Ovary (tissue), 10 donors: Measurements from ENCODE around the gene CYYR1. TPM values are rescaled to one million over a fixed set of nuclear protein-coding genes. Genes with fewer than 3 reads are reported as not detected.
A peak's percentile ranks its signal among the peaks of the same experiment; 100 is the strongest.

Experiments used
- DNase-seq, 5 donors: peaks; one replicate each; pipeline ENCODE4 v3.0.0-alpha.2; 2019 to 2020
- H3K27ac ChIP-seq, 2 donors: fragments of 200-600 bp; one replicate each; pipeline versions ENCODE4 v1.5.1 to v1.8.0; 2019 to 2022
- H3K27me3 ChIP-seq: fragments of 200-600 bp; one replicate; pipeline ENCODE4 v1.8.0; 2022
- H3K36me3 ChIP-seq: fragments of 200-600 bp; sonication (generic); one replicate; pipeline ENCODE4 v1.5.1; 2019
- H3K4me1 ChIP-seq: one replicate; pipeline ENCODE4 v1.8.1; 2013; ENCODE audit warnings: mild to moderate bottlenecking, moderate library complexity; ENCODE audit not compliant: insufficient read depth
- H3K4me3 ChIP-seq: fragments of 200-600 bp; sonication (generic); one replicate; pipeline ENCODE4 v1.5.1; 2017
- H3K9me3 ChIP-seq, 2 donors: fragments of 200-600 bp in 1 of 2; sonication (generic) in 1 of 2; one replicate each; pipeline versions ENCODE4 v1.5.1 to v1.8.1; 2013 to 2019; ENCODE audit warnings: mild to moderate bottlenecking in 1 of 2, moderate library complexity in 1 of 2
- EP300 ChIP-seq: sonication (generic); formaldehyde crosslinking; IDR thresholded peaks from one replicate; pipeline ENCODE4 v1.6.1; 2017; ENCODE audit warnings: antibody characterized with exemption
- POLR2A ChIP-seq: fragments of 450-650 bp; IDR thresholded peaks from one replicate; pipeline ENCODE4 v1.6.1; 2017; ENCODE audit warnings: antibody characterized with exemption, mild to moderate bottlenecking, moderate library complexity
- WGBS, 3 donors: extraction: QIAGEN DNeasy Blood & Tissue Kit in 1 of 3; methylation state at CpG; one replicate each; pipeline versions ENCODE4 v1.1.5 to v1.1.7; 2013 to 2017; 5-methylcytosine and 5-hydroxymethylcytosine counted together
- intact Hi-C, 4 donors: fragments of 100-400 bp; cut with DNase I; formaldehyde crosslinking; loops; one replicate each; pipeline versions ENCODE4 v1.11.0 to v1.15.1; 2022 to 2023
- long read RNA-seq, 3 donors: library from polyadenylated mRNA in 2 of 3; unstranded in 2 of 3; transcript quantifications; one replicate each; pipeline ENCODE4 v2.0.0 and lab custom pipeline, GENCODE V29; 2021 to 2026
- polyA plus RNA-seq, 2 donors: library from polyadenylated mRNA; stranded (reverse); fragments of 200-250 nt in 1 of 2; fragments of 350-450 nt in 1 of 2; fragmentation: Illumina TruSeq in 1 of 2; extraction: RNeasy Lipid Tissue Mini Kit (QIAGEN cat#74804) in 1 of 2; gene quantifications; one replicate each; pipeline ENCODE4 v1.2.3, GENCODE V29; 2013 to 2014
- total RNA-seq, 7 donors: library from RNA; depleted of rRNA in 2 of 7; stranded (reverse); fragments of >200 nt in 2 of 7; fragmentation: NEBNext Ultra II Directional in 3 of 7; extraction: Animal tissue kit (Norgen Biotek cat#: 25700) in 3 of 7; gene quantifications; one replicate each; pipeline versions ENCODE4 v1.1.0 to v1.2.4, GENCODE V29; 2016 to 2023
- TF ChIP-seq, protein P1 (sequence below), 3 donors: fragments of 450-650 bp in 2 of 3; fragments of 200-600 bp in 1 of 3; IDR thresholded peaks; one replicate each; pipeline versions ENCODE4 v1.5.1 to v1.8.0; 2016 to 2022; ENCODE audit warnings: antibody characterized with exemption in 3 of 3, mild to moderate bottlenecking in 1 of 3
- donor health status: DM: no; HTN: no; CAD: no; lungs with moderate emphysema.
- donor health status: DM: no; HTN: no; CAD: no.
- donor health status: Bipolar disorder and iron deficiency.
- donor health status: DM: yes; HTN: yes; CAD: no.
- donor health status: DM: no; HTN: no; CAD: no.
- donor health status: DM: yes; HTN: yes; CAD: no.

Gene CYYR1
- total RNA-seq (10 to 100 TPM in 2 of 7 donors, 1 to 10 TPM in 5; 2.4 to 15.3 (median 7.1) TPM), polyA plus RNA-seq (10 to 100 TPM; 16.0 to 23.4 TPM)
- long read RNA-seq, donor 1, transcript CYYR1-201 (4 exons, 3,101 nt), result major isoform, 8 of 16 reads
- long read RNA-seq, donor 1, partial matches to known transcripts, result 0 of 16 reads
- long read RNA-seq, donor 1, other reads (novel, unspliced or antisense), result 8 of 16 reads
- long read RNA-seq, donor 2, transcript CYYR1-201 (4 exons, 3,101 nt), result major isoform, 5 of 5 reads
- long read RNA-seq, donor 2, partial matches to known transcripts, result 0 of 5 reads
- long read RNA-seq, donor 2, other reads (novel, unspliced or antisense), result 0 of 5 reads
- long read RNA-seq, donor 3, transcript CYYR1-201 (4 exons, 3,101 nt), result major isoform, 10 of 27 reads
- long read RNA-seq, donor 3, partial matches to known transcripts, result 2 of 27 reads
- long read RNA-seq, donor 3, other reads (novel, unspliced or antisense), result 15 of 27 reads

DNA sequence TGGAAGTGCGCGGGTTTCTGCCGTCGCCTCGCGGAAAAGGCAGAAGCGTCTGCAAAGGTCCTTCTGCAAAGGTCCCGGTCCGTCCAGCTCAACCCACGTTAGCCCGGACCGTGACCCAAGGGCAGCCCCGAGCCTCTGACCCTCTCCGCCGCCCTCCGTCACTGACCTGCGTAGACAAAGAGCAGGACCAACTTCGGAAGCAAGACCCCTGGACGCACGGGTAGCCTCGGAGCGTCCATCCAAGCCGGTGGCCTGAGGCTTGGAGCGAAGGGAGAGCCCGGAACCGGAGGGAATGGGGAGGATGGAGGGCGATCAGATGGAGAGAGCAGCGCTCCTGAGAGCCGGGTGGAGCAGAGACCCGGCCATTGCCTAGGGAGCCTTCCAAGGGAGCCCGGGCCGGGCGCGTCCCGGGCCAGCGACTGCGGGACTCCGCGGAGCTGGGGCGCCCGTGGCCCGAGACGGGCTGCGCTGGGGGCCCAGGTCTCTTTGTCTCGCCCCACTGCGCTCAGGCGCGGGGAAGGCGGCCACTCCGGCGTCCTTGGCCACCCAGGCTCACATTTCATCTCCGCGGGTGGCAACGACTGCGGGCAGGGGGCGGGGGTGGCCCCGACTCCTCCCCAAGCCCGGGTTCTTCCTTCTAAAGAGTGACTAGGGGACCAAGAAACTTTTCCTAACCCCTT lies at the start of gene CYYR1:
TSS of gene CYYR1 (minus strand) at position 585 of the 680 bp plus-strand sequence. CDS start at position 239, 346 bp downstream.
- intact Hi-C loops, result no loop called here
- WGBS, 3 donors, result 1 to 3% (median 2%) methylated on average over 42 to 58 of the region's 58 CpGs
- peak in 1 of 5 donors; percentile 7 for DNase-seq

DNA sequence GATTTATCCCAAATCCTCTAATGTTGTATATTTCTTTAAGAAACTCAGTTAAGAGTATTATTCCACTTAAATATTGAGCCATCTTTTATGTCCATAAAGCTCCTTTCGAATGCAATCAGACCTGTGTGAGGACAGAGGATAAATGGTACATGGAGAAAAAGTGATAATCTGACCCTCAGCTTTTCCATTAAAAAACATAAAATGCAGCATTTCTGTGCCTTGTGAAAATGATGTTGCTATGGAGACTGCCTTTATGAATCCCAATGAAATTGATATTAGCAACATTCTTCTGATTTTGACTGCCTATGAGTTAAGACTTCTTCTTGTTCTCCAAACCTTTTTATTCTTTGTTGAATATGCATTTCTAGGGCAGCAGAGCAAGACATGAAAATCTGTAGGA lies 44.1 kb upstream of the CYYR1 start:
- no peaks in the 10 kb centered on the region for H3K27me3 ChIP-seq
- WGBS, 3 donors, result 0 to 47% (median 40%) methylated on average over 1 of the region's 1 CpG
- no peak overlapping the region for H3K4me3 ChIP-seq
- TF ChIP-seq EP300, result no peak
- no peak for TF ChIP-seq POLR2A
- TF ChIP-seq, protein P1, sequence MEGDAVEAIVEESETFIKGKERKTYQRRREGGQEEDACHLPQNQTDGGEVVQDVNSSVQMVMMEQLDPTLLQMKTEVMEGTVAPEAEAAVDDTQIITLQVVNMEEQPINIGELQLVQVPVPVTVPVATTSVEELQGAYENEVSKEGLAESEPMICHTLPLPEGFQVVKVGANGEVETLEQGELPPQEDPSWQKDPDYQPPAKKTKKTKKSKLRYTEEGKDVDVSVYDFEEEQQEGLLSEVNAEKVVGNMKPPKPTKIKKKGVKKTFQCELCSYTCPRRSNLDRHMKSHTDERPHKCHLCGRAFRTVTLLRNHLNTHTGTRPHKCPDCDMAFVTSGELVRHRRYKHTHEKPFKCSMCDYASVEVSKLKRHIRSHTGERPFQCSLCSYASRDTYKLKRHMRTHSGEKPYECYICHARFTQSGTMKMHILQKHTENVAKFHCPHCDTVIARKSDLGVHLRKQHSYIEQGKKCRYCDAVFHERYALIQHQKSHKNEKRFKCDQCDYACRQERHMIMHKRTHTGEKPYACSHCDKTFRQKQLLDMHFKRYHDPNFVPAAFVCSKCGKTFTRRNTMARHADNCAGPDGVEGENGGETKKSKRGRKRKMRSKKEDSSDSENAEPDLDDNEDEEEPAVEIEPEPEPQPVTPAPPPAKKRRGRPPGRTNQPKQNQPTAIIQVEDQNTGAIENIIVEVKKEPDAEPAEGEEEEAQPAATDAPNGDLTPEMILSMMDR (IDR thresholded peaks at IDR 0.05), result no peak
- H3K4me1 ChIP-seq, result no peaks in the 10 kb centered on the region
- no peak overlapping the region for H3K27ac ChIP-seq
- H3K36me3 ChIP-seq, result no peaks in the 10 kb centered on the region
- intact Hi-C loops, result no loop called here
- H3K9me3 ChIP-seq, result no peaks in the 10 kb centered on the region
- DNase-seq, result no peak

More for the DNA sequence above, at the start of gene CYYR1:
- TF ChIP-seq EP300 (no peak), POLR2A (no peak)
- TF ChIP-seq, protein P1 (IDR thresholded peaks at IDR 0.05), result no peak
- H3K4me3 ChIP-seq, result peak within 1 kb of the TSS; percentile 19
- peaks cover 0 to 5% of the 10 kb centered on the region in 2 donors for H3K9me3 ChIP-seq
- no peaks in the 10 kb centered on the region for H3K36me3 ChIP-seq
- H3K4me1 ChIP-seq, result no peaks in the 10 kb centered on the region
- H3K27ac ChIP-seq, result no peak within 1 kb of the TSS
- no peaks in the 10 kb centered on the region for H3K27me3 ChIP-seq

- Histone ChIP-seq H3K27me3 (no peaks in the 10 kb centered on the region), H3K27ac (no peak overlapping the region), H3K36me3 (no peaks in the 10 kb centered on the region), H3K9me3 (no peaks in the 10 kb centered on the region), H3K4me3 (no peak overlapping the region), H3K4me1 (no peaks in the 10 kb centered on the region)
- 95 to 100% (median 98%) methylated on average over 1 of the region's 1 CpG for WGBS, 3 donors
- intact Hi-C loops, result no loop called here
- TF ChIP-seq, protein P1 (IDR thresholded peaks at IDR 0.05), result no peak
- no peak for TF ChIP-seq POLR2A
- no peak for DNase-seq
Observed at GRCh38 chr21:26614251-26614650, 41.2 kb upstream of the CYYR1 start.

DNA sequence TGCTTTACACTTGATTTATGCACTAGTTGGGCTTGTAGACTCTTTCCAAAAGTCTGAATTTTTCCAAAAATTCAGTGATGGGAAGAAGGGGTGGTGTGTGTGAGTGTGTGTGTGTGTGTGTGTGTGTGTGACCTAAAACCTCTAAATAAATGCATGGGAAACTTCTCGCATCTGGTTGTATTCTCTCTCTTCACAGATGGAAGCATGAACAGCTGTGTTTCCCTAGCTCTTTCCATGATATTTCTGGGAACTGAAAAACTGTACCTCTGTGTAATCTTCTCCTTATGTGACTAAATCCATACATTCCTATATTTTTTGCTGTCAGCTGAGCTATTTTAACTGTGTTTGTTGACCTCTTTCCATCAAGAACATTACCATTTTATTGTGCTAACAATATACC lies 26.2 kb upstream of the CYYR1 start:
- H3K27ac ChIP-seq, result no peak overlapping the region
- no peaks in the 10 kb centered on the region for H3K4me1 ChIP-seq
- H3K4me3 ChIP-seq, result no peak overlapping the region
- DNase-seq, result no peak
- no peaks in the 10 kb centered on the region for H3K9me3 ChIP-seq
- no peak for TF ChIP-seq POLR2A
- TF ChIP-seq, protein P1 (IDR thresholded peaks at IDR 0.05), result no peak
- TF ChIP-seq EP300, result no peak
- no peaks in the 10 kb centered on the region for H3K36me3 ChIP-seq
- H3K27me3 ChIP-seq, result no peaks in the 10 kb centered on the region
- intact Hi-C loops, result no loop called here
- 72 to 83% (median 75%) methylated on average over 1 of the region's 1 CpG for WGBS, 3 donors
